HG03575 (cell line): ENCODE measurements around the gene POU6F2.

Source experiments
- ATAC-seq: cut with Tn5 transposase; IDR thresholded peaks from one replicate; pipeline ENCODE4 v1.9.1; 2021; ENCODE audit not compliant: unreplicated experiment, insufficient number of reproducible peaks, low FRiP score; ENCODE audit errors: extremely low read depth

POU6F2 gene

DNA sequence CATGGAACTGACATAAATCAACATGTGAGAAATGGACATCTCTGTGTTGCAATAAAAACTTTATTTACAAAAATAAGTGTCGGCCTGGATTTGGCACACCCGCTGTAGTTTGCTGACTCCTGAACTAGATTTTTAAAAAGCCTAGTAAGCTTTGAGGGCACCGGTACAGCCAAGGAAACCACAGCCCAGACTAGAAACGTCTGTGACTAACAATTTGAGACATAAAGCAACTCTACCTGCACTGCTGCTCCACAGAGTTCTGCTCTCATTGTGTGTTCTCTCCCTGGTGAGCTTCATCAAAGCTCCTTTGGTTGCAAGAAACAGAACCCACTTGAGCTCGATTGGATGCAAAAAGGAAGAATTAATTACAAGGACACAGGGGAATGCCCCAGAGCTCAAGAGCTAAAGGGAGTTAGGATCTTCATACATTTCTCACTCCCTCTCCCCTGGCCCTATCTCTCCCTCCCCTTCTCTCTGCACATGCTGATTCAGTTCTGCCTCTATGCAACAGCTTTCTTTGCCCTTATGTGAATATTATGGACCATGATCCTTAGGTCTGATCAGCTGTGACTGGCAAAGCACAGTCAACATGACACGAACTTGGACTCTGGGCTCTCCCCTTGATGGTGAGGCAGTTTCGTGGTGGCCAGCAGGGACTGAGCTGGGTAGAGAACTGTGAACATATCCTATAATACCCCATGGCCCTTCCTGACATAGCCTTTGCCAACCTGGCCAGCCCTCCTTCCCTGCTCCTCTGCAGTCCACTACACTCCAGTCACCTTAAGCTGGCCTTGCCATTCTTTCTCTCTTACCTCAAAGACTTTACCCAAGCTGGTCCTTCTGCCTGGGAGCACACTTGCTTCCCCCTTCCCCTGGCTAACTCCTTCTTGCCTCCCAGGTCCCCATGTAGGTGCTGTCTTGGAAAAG lies 511.0 kb downstream of the POU6F2 start:
- ATAC-seq: no peak

DNA sequence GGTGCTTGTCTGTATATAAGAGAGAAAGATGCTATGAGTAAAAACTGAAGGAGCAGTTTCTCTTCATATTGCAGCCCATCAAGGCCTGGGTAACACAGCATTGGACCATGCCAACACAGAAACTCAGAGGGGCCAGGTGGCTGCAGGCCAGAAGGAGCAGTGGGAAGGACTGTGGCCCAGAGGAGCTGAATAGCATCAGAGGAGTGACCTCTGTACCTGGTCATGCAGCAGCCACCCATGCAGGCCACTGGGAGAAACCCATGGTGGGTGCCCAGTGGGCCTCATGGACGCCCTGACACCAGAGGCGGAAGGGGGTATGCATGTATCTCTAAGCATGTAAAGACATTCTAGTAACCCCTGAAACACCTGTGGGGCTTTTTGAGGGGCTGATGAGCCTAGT lies 512.6 kb downstream of the POU6F2 start:
- no peak for ATAC-seq

DNA sequence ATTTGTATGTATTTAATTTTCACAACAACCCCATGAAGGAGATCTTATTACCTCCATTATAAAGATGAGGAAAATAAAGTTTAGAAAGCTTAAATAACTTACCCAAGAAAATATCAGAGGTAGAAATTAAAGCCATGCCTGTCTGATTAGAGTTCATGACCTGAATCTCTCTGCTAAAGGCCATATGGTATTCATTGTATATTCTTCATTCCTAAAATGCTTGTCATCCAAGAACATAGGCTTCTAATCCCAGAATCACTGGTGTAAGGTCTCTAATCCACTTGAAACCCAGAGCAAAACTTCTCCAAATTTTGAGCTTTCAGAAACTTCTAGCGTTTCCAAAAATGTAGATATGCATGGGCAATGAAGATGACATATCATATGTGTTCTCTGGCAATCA lies 516.2 kb downstream of the POU6F2 start:
- no peak for ATAC-seq

DNA sequence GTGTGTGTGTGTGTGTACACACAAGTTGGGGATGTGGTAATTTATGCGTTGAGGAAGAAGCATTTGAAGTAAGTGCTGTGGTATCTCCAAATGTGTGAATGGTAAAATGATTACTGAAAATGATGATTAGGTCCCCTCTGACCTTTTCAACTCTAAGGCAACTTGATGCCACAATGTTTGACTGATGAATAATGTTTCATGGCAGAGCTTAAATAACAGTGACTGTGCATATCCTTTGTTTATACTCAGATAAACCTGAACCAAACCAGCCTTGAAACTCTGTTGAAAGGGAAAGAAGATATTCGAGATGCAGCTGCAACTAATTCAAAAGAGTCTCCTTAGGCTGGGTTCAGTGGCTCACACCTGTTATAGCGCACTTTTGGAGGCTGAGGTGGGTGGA lies 523.6 kb downstream of the POU6F2 start:
- ATAC-seq: no peak

DNA sequence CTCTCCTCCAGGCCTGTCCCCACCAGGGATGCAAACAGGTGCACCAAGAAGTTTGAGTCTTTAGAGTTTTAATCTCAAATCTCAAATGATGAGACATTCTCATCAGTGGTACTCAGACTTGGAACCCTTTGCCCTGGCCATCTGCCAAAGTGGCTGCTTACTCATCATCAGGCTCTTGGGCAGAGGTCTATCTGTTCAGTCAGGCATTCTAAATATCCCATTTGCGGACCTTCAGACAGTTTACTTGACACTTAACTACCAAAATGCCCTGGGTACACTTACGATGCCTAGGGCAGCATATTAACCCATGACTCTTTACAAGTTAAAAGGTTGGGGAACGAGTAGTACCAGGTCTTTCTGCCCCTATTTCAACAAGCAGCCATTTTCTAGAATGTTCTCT lies 527.3 kb downstream of the POU6F2 start:
- ATAC-seq: no peak

DNA sequence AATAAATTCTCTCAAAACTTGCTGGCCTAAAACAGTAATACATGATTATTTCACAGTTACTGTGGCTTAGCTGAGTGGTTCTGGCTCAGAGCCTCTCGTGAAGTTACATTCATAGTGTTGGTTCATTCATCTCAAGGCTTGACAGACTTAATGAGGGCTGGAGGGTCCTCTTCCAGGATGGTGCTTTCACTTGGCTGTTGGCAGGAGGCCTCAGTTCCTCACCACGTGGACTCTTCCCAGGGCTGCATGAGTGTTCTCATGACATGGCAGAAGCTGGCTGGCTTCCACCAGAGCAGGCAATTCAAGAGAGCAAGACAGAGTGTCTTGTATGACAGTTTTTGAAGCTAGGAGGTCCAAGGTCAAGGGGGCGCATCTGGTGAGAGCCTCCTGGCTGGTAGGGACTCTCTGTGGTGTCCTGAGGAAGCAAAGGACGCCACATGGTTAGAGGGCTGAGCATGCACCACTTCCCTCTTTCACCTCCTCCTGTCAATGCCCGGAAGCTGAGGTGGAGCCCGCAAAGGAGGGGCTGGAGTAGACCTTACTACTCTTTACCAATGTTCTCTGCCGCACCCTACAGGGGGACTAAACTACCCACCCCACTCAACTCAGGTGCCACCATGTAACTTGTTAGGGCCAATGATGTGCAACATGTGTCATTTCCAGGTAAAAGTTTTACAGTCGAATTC lies 530.3 kb downstream of the POU6F2 start:
- no peak for ATAC-seq

DNA sequence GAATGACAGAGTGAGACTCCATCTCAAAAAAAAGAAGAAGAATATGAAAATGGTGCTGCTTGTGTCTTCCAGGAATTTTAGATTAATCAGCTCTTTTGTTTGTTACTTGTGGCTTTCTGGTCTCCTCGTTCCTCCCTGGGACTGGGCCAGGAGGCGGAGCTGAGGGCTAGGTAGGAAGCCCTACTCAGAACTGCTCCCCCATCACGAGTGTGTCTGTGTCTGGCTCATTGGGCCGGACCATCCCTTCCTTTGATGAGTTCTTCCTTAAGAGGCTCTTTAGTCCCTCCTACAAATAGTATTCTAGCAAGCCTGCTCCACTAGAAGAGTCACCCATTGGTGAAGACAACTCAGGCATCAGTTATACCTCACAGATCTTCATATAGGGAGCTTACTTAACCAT lies 531.7 kb downstream of the POU6F2 start:
- ATAC-seq: no peak

DNA sequence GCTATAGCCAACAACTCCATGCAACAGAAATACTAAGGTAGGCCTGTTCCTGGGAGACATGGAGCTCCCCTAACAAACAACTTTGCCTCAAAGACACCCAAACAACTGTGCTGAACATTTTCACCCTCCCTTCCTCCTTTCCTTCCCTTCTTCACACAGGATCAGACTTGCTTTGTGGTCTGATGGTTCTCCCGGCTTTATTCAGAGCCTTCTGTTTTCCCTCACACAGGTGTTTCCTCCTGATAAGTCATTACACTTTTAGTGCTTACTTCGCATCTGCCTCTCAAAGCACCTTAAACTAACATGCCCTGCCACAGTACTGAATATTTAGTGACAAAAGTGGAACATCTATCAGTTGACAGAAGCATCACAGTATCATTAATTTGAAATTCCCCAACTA lies 532.2 kb downstream of the POU6F2 start:
- no peak for ATAC-seq

DNA sequence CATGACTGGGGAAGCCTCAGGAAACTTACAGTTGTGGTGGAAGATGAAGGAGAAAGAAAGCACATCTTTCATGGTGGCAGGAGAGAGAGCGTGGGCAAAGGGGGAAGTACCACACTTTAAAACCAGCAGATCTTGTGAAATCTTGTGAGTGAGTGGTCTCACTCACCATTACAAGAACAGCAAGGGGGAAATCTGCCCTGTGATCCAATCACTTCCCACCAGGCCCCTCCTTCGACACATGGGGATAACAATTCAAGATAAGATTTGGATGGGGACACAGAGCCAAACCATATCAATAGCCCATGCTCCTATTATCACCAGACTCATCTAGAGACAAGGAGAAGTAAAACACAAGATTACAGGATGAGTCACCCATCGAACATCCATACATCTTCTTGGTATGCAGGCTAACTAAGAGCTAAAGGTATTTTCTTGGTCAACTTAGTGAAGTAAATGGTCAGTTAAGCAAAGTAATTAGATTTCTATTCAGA lies 533.2 kb downstream of the POU6F2 start:
- no peak for ATAC-seq

DNA sequence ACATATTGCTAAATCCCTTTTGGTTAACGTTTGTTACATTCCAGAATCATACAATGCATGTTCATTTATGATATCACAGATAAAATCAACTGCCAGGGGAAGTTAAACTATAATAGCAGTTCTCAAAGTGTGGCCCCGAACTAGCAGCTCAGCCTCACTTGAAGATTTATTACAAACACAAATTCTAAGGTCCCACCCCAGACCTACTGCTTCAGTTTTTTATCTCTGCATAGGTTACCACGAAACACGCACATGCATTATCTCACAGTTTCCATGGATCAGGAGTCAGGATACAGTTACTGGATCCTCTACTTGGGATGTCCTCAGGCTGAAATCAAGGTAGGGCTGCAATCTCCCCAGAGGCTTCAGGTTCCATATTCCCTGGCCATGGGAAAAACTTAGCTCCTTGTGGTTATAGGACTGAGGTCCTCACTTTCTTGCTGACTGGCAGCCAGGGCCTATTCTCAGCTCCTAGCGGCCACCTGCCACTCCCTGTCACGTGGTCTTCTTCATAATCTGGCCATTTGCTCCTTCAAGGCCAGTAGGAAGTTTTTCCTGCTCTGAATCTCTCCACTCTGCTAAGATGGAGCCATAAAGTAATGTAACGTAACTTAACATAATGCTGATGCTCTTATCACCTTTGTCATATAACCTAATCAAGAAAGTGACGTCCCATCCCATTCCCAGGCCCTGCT lies 538.0 kb downstream of the POU6F2 start:
- no peak for ATAC-seq

DNA sequence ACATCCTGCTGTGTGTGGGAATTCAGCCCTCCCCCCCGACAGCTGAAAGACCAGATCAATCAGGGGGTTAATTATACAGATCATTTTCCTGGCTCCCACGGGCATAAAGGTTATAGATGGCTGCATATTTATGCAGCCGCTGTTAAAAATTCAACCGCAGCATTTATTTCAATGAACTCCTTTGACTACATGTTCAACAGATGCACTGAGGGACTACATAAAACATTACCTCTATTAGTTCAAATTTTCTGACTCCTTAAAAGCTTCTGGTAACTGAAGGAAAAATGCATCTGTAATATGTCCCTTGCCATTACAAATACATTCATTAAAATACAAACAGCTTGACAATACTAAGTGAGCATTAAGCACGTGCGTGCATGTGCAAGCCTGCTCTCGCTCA lies 538.8 kb downstream of the POU6F2 start:
- no peak for ATAC-seq

DNA sequence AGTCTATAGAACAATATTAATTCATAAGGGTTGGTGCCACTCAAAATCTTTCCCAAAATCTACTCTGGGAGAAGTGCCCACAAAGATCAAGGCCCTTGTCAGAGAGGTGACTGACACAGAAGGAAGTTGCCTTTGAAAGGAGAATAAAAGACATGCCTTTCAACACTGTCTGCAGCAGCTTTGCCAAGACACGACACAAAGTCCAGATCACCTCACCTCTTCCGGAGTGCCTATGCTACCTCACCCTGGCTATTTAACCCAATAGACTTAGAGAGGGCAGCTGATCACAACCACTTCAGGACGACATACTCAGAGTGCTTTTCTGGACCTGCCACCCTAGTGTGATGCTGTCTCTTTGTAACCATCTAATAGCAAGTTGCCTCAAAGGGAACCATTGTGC lies 539.5 kb downstream of the POU6F2 start:
- ATAC-seq: no peak
